Keratinocyte (primary cell): ENCODE data around the gene ALCAM. TPM values are rescaled to one million over a fixed set of nuclear protein-coding genes. Genes with fewer than 3 reads are reported as not detected.

Experiments
- DNase-seq: peaks from one replicate; pipeline ENCODE4 v3.0.0-alpha.2; 2011; ENCODE audit warnings: low read depth, missing footprints, low spot score
- FAIRE-seq: peaks from 2 replicates; lab custom pipeline; 2011; peaks lifted over from hg19 to GRCh38; lab: Jason Lieb, UNC
- H2AFZ ChIP-seq: 2 replicates; pipeline ENCODE4 v1.6.0; 2012; ENCODE audit warnings: low read length, control low read depth, inconsistent platforms; ENCODE audit not compliant: control insufficient read depth
- H3K27ac ChIP-seq: 2 replicates; pipeline ENCODE4 v1.5.1; 2011; ENCODE audit warnings: low read length; ENCODE audit not compliant: control insufficient read depth, insufficient read depth
- H3K27me3 ChIP-seq: 3 replicates; pipeline ENCODE4 v1.6.0; 2011; ENCODE audit warnings: low read length; ENCODE audit not compliant: control insufficient read depth, insufficient read depth; ENCODE audit errors: extremely low read depth
- H3K36me3 ChIP-seq, 2 experiments: 2 replicates in 1 of 2; 3 replicates in 1 of 2; pipeline ENCODE4 v1.5.1; 2011; ENCODE audit warnings: low read length in 2 of 2, mild to moderate bottlenecking in 1 of 2; ENCODE audit not compliant: control insufficient read depth in 2 of 2, insufficient read depth in 2 of 2; ENCODE audit errors: extremely low read depth in 1 of 2
- H3K4me1 ChIP-seq: 3 replicates; pipeline ENCODE4 v1.5.1; 2011; ENCODE audit warnings: low read length; ENCODE audit not compliant: control insufficient read depth, insufficient read depth; ENCODE audit errors: extremely low read depth
- H3K4me2 ChIP-seq: 3 replicates; pipeline ENCODE4 v1.6.0; 2011; ENCODE audit warnings: low read depth, low read length; ENCODE audit not compliant: control insufficient read depth, insufficient read depth; ENCODE audit errors: extremely low read depth
- H3K4me3 ChIP-seq, 3 experiments: fragments of 200-600 bp in 1 of 3; sonication (generic) in 1 of 3; 2 replicates in 2 of 3; 3 replicates in 1 of 3; pipeline ENCODE4 v1.5.1; 2011 to 2016; ENCODE audit warnings: low read length in 3 of 3, mild to moderate bottlenecking in 3 of 3, control low read depth in 2 of 3, inconsistent platforms in 1 of 3, low read depth in 1 of 3, mixed read lengths in 1 of 3, mixed run types in 1 of 3, moderate library complexity in 1 of 3; ENCODE audit not compliant: control insufficient read depth in 2 of 3, insufficient read depth in 2 of 3; ENCODE audit errors: extremely low read depth in 1 of 3
- H3K79me2 ChIP-seq: 2 replicates; pipeline ENCODE4 v1.6.0; 2012; ENCODE audit warnings: low read length; ENCODE audit not compliant: control insufficient read depth, insufficient read depth
- H3K9ac ChIP-seq: 3 replicates; pipeline ENCODE4 v1.6.0; 2011; ENCODE audit warnings: low read length; ENCODE audit not compliant: control insufficient read depth, insufficient read depth; ENCODE audit errors: extremely low read depth
- H3K9me1 ChIP-seq: 3 replicates; pipeline ENCODE4 v1.6.0; 2011; ENCODE audit warnings: low read length; ENCODE audit not compliant: control insufficient read depth, insufficient read depth; ENCODE audit errors: extremely low read depth
- H3K9me3 ChIP-seq: 2 replicates; pipeline ENCODE4 v1.5.1; 2012; ENCODE audit warnings: low read depth, low read length; ENCODE audit not compliant: control insufficient read depth
- H4K20me1 ChIP-seq: 3 replicates; pipeline ENCODE4 v1.6.0; 2011; ENCODE audit warnings: low read length; ENCODE audit not compliant: control insufficient read depth, insufficient read depth; ENCODE audit errors: extremely low read depth
- CTCF ChIP-seq, 3 experiments: IDR thresholded peaks in 1 of 3; conservative IDR thresholded peaks in 1 of 3; optimal IDR thresholded peaks in 1 of 3; 2 replicates in 2 of 3; 3 replicates in 1 of 3; pipeline versions ENCODE3 to v1.5.1; 2011; ENCODE audit warnings: low read length in 3 of 3, mild to moderate bottlenecking in 3 of 3, moderate library complexity in 2 of 3, control low read depth in 1 of 3, inconsistent platforms in 1 of 3; ENCODE audit not compliant: insufficient read depth in 2 of 3; ENCODE audit errors: extremely low read depth in 1 of 3
- EZH2 ChIP-seq: IDR thresholded peaks from one replicate; pipeline ENCODE4 v1.6.1; 2012; ENCODE audit warnings: inconsistent platforms, mild to moderate bottlenecking, low read length, moderate library complexity
- dilution Hi-C: fragments of 300-500 bp; cut with MboI; formaldehyde crosslinking; loops from one replicate; pipeline ENCODE4 v1.7.0; 2020; ENCODE audit warnings: low sequenced_read_pairs; ENCODE audit not compliant: extremely low pct_ligation_motif_present
- polyA plus RNA-seq, 5 experiments: library from polyadenylated mRNA; depleted of rRNA in 3 of 5; stranded (reverse) in 3 of 5; stranded (forward) in 1 of 5; unstranded in 1 of 5; fragments of >200 nt; gene quantifications; 1 replicate in 1 of 5; 2 replicates in 3 of 5; 3 replicates in 1 of 5; pipeline versions ENCODE4 v1.2.1 to v1.2.3, GENCODE V29; 2011 to 2012; ENCODE audit warnings: missing spikeins in 2 of 5, low read depth in 1 of 5, low replicate concordance in 1 of 5

Gene ALCAM
- polyA plus RNA-seq, 1 donor (not counting 4 experiments of a cell fraction or from before 2014, with no cell fraction given): 71.3 TPM

- H3K4me2 ChIP-seq: no peak overlapping the region
- peaks cover 39% of the 10 kb centered on the region for H3K79me2 ChIP-seq
- H3K27ac ChIP-seq: no peak overlapping the region
- DNase-seq (no peak), FAIRE-seq (peak; percentile 13)
- dilution Hi-C loops: no loop called here
- TF ChIP-seq CTCF (optimal IDR thresholded peaks at IDR 0.05 in 1 of 3, IDR thresholded peaks at IDR 0.05 in 1 of 3, conservative IDR thresholded peaks at IDR 0.05 in 1 of 3; ENCODE audit: extremely low read depth in 1 of 3, insufficient read depth in 2 of 3, low read length in 3 of 3) (no peak), EZH2 (no peak)
- peaks cover 0 to 3% of the 10 kb centered on the region in 2 experiments for H3K36me3 ChIP-seq
- H3K9me3 ChIP-seq: peaks cover 6% of the 10 kb centered on the region
- H3K4me1 ChIP-seq: peaks cover 34% of the 10 kb centered on the region
- no peaks in the 10 kb centered on the region for H3K9me1 ChIP-seq
- no peak overlapping the region for H3K4me3 ChIP-seq
- H3K27me3 ChIP-seq: no peaks in the 10 kb centered on the region
- no peaks in the 10 kb centered on the region for H4K20me1 ChIP-seq
- no peak overlapping the region for H3K9ac ChIP-seq
- no peak overlapping the region for H2AFZ ChIP-seq
Observed at GRCh38 chr3:105399611-105400010, 32.9 kb downstream of the ALCAM start.

GRCh38 chr3:105401254-105401653 is 34.5 kb downstream of the ALCAM start:
- H3K4me1 ChIP-seq: peaks cover 34% of the 10 kb centered on the region
- peaks cover 6% of the 10 kb centered on the region for H3K9me3 ChIP-seq
- peak overlapping the region; percentile 88 for H3K27ac ChIP-seq
- H3K9ac ChIP-seq: no peak overlapping the region
- no peaks in the 10 kb centered on the region for H3K27me3 ChIP-seq
- peak overlapping the region in 1 of 3 experiments; percentile 22 for H3K4me3 ChIP-seq
- peak; percentile 36 for FAIRE-seq
- H3K9me1 ChIP-seq: no peaks in the 10 kb centered on the region
- H3K4me2 ChIP-seq: peak overlapping the region; percentile 28
- H4K20me1 ChIP-seq: no peaks in the 10 kb centered on the region
- no peak for TF ChIP-seq CTCF (optimal IDR thresholded peaks at IDR 0.05 in 1 of 3, IDR thresholded peaks at IDR 0.05 in 1 of 3, conservative IDR thresholded peaks at IDR 0.05 in 1 of 3; ENCODE audit: extremely low read depth in 1 of 3, insufficient read depth in 2 of 3, low read length in 3 of 3)
- TF ChIP-seq EZH2: no peak
- H3K79me2 ChIP-seq: peaks cover 30% of the 10 kb centered on the region
- dilution Hi-C loops: no loop called here
- H2AFZ ChIP-seq: no peak overlapping the region
- peaks cover 0 to 3% of the 10 kb centered on the region in 2 experiments for H3K36me3 ChIP-seq
- no peak for DNase-seq
